ENCODE data around the gene DNAH3.

DNAH3 gene

GRCh38 chr16:20925751-20926150 lies 224.9 kb downstream of the DNAH3 start:
- H3K4me2 ChIP-seq (ENCODE audit: low read length) = no peak overlapping the region
- no peak for TF ChIP-seq EZH2phosphoT487 (IDR thresholded peaks at IDR 0.05; ENCODE audit: low read depth)
- no peak for TF ChIP-seq CTCF (IDR thresholded peaks at IDR 0.05; ENCODE audit: low read depth, low read length)
- no peaks in the 10 kb centered on the region for H3K79me2 ChIP-seq (ENCODE audit: low read length)
- peaks cover 2% of the 10 kb centered on the region for H3K36me3 ChIP-seq (replicated peaks; ENCODE audit: low read depth, low read length)
- no peaks in the 10 kb centered on the region for H3K9me3 ChIP-seq (ENCODE audit: insufficient read depth, low read length)
- H3K9ac ChIP-seq (ENCODE audit: low read length) = no peak overlapping the region
- no peaks in the 10 kb centered on the region for H4K20me1 ChIP-seq (ENCODE audit: insufficient read depth, low read length)
- no peaks in the 10 kb centered on the region for H3K27me3 ChIP-seq (ENCODE audit: low read depth, low read length)
- no peaks in the 10 kb centered on the region for H3K4me1 ChIP-seq (ENCODE audit: low read length)
- no peak overlapping the region for H3K27ac ChIP-seq (ENCODE audit: low read length)
- H3K4me3 ChIP-seq (ENCODE audit: low read length) = no peak overlapping the region
- H2AFZ ChIP-seq (ENCODE audit: low read depth, low read length) = no peak overlapping the region

GRCh38 chr16:20923876-20924275 lies 226.8 kb downstream of the DNAH3 start:
- Histone ChIP-seq H3K4me3 (ENCODE audit: low read length) (no peak overlapping the region), H3K9me3 (ENCODE audit: insufficient read depth, low read length) (no peaks in the 10 kb centered on the region), H3K4me2 (ENCODE audit: low read length) (no peak overlapping the region), H2AFZ (ENCODE audit: low read depth, low read length) (no peak overlapping the region), H3K27me3 (ENCODE audit: low read depth, low read length) (no peaks in the 10 kb centered on the region), H3K79me2 (ENCODE audit: low read length) (no peaks in the 10 kb centered on the region), H3K9ac (ENCODE audit: low read length) (no peak overlapping the region), H3K27ac (ENCODE audit: low read length) (no peak overlapping the region), H4K20me1 (ENCODE audit: insufficient read depth, low read length) (no peaks in the 10 kb centered on the region), H3K36me3 (replicated peaks; ENCODE audit: low read depth, low read length) (peaks cover 2% of the 10 kb centered on the region), H3K4me1 (ENCODE audit: low read length) (no peaks in the 10 kb centered on the region)
- TF ChIP-seq EZH2phosphoT487 (IDR thresholded peaks at IDR 0.05; ENCODE audit: low read depth) = no peak
- no peak for TF ChIP-seq CTCF (IDR thresholded peaks at IDR 0.05; ENCODE audit: low read depth, low read length)

GRCh38 chr16:20920799-20921198 lies 229.8 kb downstream of the DNAH3 start:
- H3K79me2 ChIP-seq (ENCODE audit: low read length) = no peaks in the 10 kb centered on the region
- H3K27me3 ChIP-seq (ENCODE audit: low read depth, low read length) = no peaks in the 10 kb centered on the region
- TF ChIP-seq EZH2phosphoT487 (IDR thresholded peaks at IDR 0.05; ENCODE audit: low read depth) (no peak), CTCF (IDR thresholded peaks at IDR 0.05; ENCODE audit: low read depth, low read length) (no peak)
- H3K27ac ChIP-seq (ENCODE audit: low read length) = no peak overlapping the region
- H3K4me1 ChIP-seq (ENCODE audit: low read length) = no peaks in the 10 kb centered on the region
- no peak overlapping the region for H3K4me2 ChIP-seq (ENCODE audit: low read length)
- H4K20me1 ChIP-seq (ENCODE audit: insufficient read depth, low read length) = no peaks in the 10 kb centered on the region
- no peak overlapping the region for H3K9ac ChIP-seq (ENCODE audit: low read length)
- peaks cover 2% of the 10 kb centered on the region for H3K36me3 ChIP-seq (replicated peaks; ENCODE audit: low read depth, low read length)
- H3K9me3 ChIP-seq (ENCODE audit: insufficient read depth, low read length) = no peaks in the 10 kb centered on the region
- no peak overlapping the region for H3K4me3 ChIP-seq (ENCODE audit: low read length)
- no peak overlapping the region for H2AFZ ChIP-seq (ENCODE audit: low read depth, low read length)

GRCh38 chr16:20920091-20920490 lies 230.6 kb downstream of the DNAH3 start:
- TF ChIP-seq EZH2phosphoT487 (IDR thresholded peaks at IDR 0.05; ENCODE audit: low read depth) = no peak
- TF ChIP-seq CTCF (IDR thresholded peaks at IDR 0.05; ENCODE audit: low read depth, low read length) = no peak
- no peaks in the 10 kb centered on the region for H3K79me2 ChIP-seq (ENCODE audit: low read length)
- H3K9me3 ChIP-seq (ENCODE audit: insufficient read depth, low read length) = no peaks in the 10 kb centered on the region
- H4K20me1 ChIP-seq (ENCODE audit: insufficient read depth, low read length) = no peaks in the 10 kb centered on the region
- H3K36me3 ChIP-seq (replicated peaks; ENCODE audit: low read depth, low read length) = peaks cover 2% of the 10 kb centered on the region
- H3K4me2 ChIP-seq (ENCODE audit: low read length) = no peak overlapping the region
- H3K27me3 ChIP-seq (ENCODE audit: low read depth, low read length) = no peaks in the 10 kb centered on the region
- no peak overlapping the region for H3K9ac ChIP-seq (ENCODE audit: low read length)
- no peak overlapping the region for H2AFZ ChIP-seq (ENCODE audit: low read depth, low read length)
- H3K4me1 ChIP-seq (ENCODE audit: low read length) = no peaks in the 10 kb centered on the region
- no peak overlapping the region for H3K4me3 ChIP-seq (ENCODE audit: low read length)
- no peak overlapping the region for H3K27ac ChIP-seq (ENCODE audit: low read length)
